Naive thymus-derived CD4-positive, alpha-beta T cell (primary cell): Measurements from ENCODE around the gene WIPF2. TPM values are rescaled to one million over a fixed set of nuclear protein-coding genes. Genes with fewer than 3 reads are reported as not detected.

ENCODE experiments used
- ATAC-seq: fragments of 150-1000 bp; cut with Tn5 transposase; 2 replicates; pipeline ENCODE4 v1.10.0; 2021; ENCODE audit warnings: mild to moderate bottlenecking, moderate library complexity
- CTCF ChIA-PET: fragments of 350-600 bp; sonication (Branson Sonifier 250); formaldehyde crosslinking; loops from one replicate; lab custom pipeline; 2021; ENCODE audit warnings: antibody characterized with exemption; lab: Charles Lee
- POLR2A ChIA-PET: fragments of 350-600 bp; sonication (Branson Sonifier 250); formaldehyde crosslinking; loops from one replicate; lab custom pipeline; 2021; ENCODE audit warnings: antibody characterized with exemption, inconsistent platforms; lab: Charles Lee
- DNase-seq, 9 donors: peaks; one replicate each; pipeline versions ENCODE4 v3.0.0 to v3.0.0-alpha.2; 2020 to 2022; ENCODE audit warnings: mixed read lengths in 1 of 9
- H3K27ac ChIP-seq: one replicate; pipeline ENCODE4 v1.7.0; 2013; ENCODE audit warnings: mild to moderate bottlenecking, low read depth, low read length, moderate library complexity
- H3K27me3 ChIP-seq, 2 donors: one replicate each; pipeline ENCODE4 v1.7.0; 2013; ENCODE audit warnings: low read length in 2 of 2, mild to moderate bottlenecking in 2 of 2, moderate library complexity in 2 of 2; ENCODE audit not compliant: control insufficient read depth in 2 of 2, insufficient read depth in 2 of 2
- H3K36me3 ChIP-seq, 3 experiments: 1 replicate in 2 of 3; 2 replicates in 1 of 3; pipeline ENCODE4 v1.7.0; 2013; ENCODE audit warnings: low read length in 3 of 3, mild to moderate bottlenecking in 3 of 3, moderate library complexity in 1 of 3; ENCODE audit not compliant: insufficient read depth in 3 of 3, control insufficient read depth in 2 of 3
- H3K4me1 ChIP-seq, 2 donors: one replicate each; pipeline ENCODE4 v1.7.0; 2013; ENCODE audit warnings: low read length in 2 of 2, mild to moderate bottlenecking in 2 of 2, moderate library complexity in 1 of 2; ENCODE audit not compliant: control insufficient read depth in 2 of 2, insufficient read depth in 2 of 2
- H3K4me3 ChIP-seq: 2 replicates; pipeline ENCODE4 v1.7.0; 2013; ENCODE audit warnings: mild to moderate bottlenecking, low read length
- H3K9me3 ChIP-seq, 3 experiments: 1 replicate in 2 of 3; 2 replicates in 1 of 3; pipeline ENCODE4 v1.7.0; 2013; ENCODE audit warnings: low read length in 3 of 3; ENCODE audit not compliant: control insufficient read depth in 2 of 3
- H3K27ac Mint-ChIP-seq, 9 donors: one replicate each; pipeline ENCODE4 v1.8.0; 2020 to 2022; ENCODE audit warnings: mixed read lengths in 9 of 9, mild to moderate bottlenecking in 8 of 9, moderate library complexity in 5 of 9, inconsistent platforms in 2 of 9
- H3K27me3 Mint-ChIP-seq, 5 donors: one replicate each; pipeline ENCODE4 v1.8.0; 2021 to 2022; ENCODE audit warnings: mixed read lengths in 5 of 5, mild to moderate bottlenecking in 1 of 5
- H3K36me3 Mint-ChIP-seq, 5 donors: one replicate each; pipeline ENCODE4 v1.8.0; 2020 to 2022; ENCODE audit warnings: mixed read lengths in 5 of 5, mild to moderate bottlenecking in 3 of 5, inconsistent platforms in 1 of 5
- H3K4me1 Mint-ChIP-seq, 7 donors: one replicate each; pipeline ENCODE4 v1.8.0; 2020 to 2022; ENCODE audit warnings: mixed read lengths in 7 of 7, mild to moderate bottlenecking in 3 of 7, inconsistent platforms in 1 of 7
- H3K4me3 Mint-ChIP-seq, 10 donors: one replicate each; pipeline ENCODE4 v1.8.0; 2020 to 2022; ENCODE audit warnings: mild to moderate bottlenecking in 10 of 10, mixed read lengths in 10 of 10, moderate library complexity in 6 of 10, inconsistent platforms in 2 of 10
- H3K9me3 Mint-ChIP-seq, 11 donors: one replicate each; pipeline ENCODE4 v1.8.0; 2020 to 2022; ENCODE audit warnings: mixed read lengths in 11 of 11, mild to moderate bottlenecking in 4 of 11, inconsistent platforms in 1 of 11, moderate library complexity in 1 of 11
- intact Hi-C, 2 donors: fragments of 100-400 bp; cut with micrococcal nuclease; formaldehyde crosslinking; loops; one replicate each; pipeline ENCODE4 v1.15.1; 2023
- polyA plus RNA-seq, 2 donors: library from polyadenylated mRNA; unstranded; fragments of 300-500 nt; fragmentation: Illumina TruSeq; gene quantifications; one replicate each; pipeline ENCODE4 v1.2.3, GENCODE V29; 2021
- total RNA-seq, 6 experiments: library from RNA in 5 of 6; stranded (reverse) in 5 of 6; gene quantifications; 1 replicate in 5 of 6; 2 replicates in 1 of 6; pipeline ENCODE4 v1.2.3 and lab custom pipeline; 2021 to 2026

The WIPF2 gene
- total and polyA plus RNA-seq, 7 experiments from 2014 or later: 5.0 to 31.8 (median 25.2) TPM

GRCh38 chr17:40312131-40312731 is 93.1 kb downstream of the WIPF2 start:
- DNase-seq (no peak), ATAC-seq (no peak)
- H3K27ac ChIP-seq: no peak overlapping the region
- H3K27me3 Mint-ChIP-seq: no peaks in the 10 kb centered on the region
- no peaks in the 10 kb centered on the region for H3K36me3 ChIP-seq
- H3K36me3 Mint-ChIP-seq: no peaks in the 10 kb centered on the region
- no peaks in the 10 kb centered on the region for H3K9me3 ChIP-seq
- peak overlapping the region in 1 of 9 donors; percentile 41 for H3K27ac Mint-ChIP-seq
- intact Hi-C loops: no loop called here
- H3K9me3 Mint-ChIP-seq: no peaks in the 10 kb centered on the region
- H3K27me3 ChIP-seq: no peaks in the 10 kb centered on the region
- POLR2A ChIA-PET: interaction anchor here (28.4 kb wide), 1 partner anchor 20 kb away, joined by 742 read pairs; no protein-coding TSS in a partner anchor
- CTCF ChIA-PET: interaction anchor here (1.1 to 12.4 kb wide), 2 partner anchors 10 to 41 kb away, joined by 6 to 87 read pairs; no protein-coding TSS in a partner anchor
- no peak overlapping the region for H3K4me3 Mint-ChIP-seq
- peaks cover 21 to 64% (median 35%) of the 10 kb centered on the region in 7 donors for H3K4me1 Mint-ChIP-seq
- peaks cover 44 to 78% of the 10 kb centered on the region in 2 donors for H3K4me1 ChIP-seq
- no peak overlapping the region for H3K4me3 ChIP-seq

- Mint-ChIP-seq H3K4me3 (no peak overlapping the region), H3K36me3 (no peaks in the 10 kb centered on the region), H3K27me3 (no peaks in the 10 kb centered on the region), H3K4me1 (peaks cover 29 to 72% (median 44%) of the 10 kb centered on the region in 7 donors), H3K27ac (peak overlapping the region in 3 of 9 donors; percentile 21 to 76 (median 51)), H3K9me3 (no peaks in the 10 kb centered on the region)
- DNase-seq (no peak), ATAC-seq (no peak)
- peaks cover 42 to 74% of the 10 kb centered on the region in 2 donors for H3K4me1 ChIP-seq
- H3K27me3 ChIP-seq: no peaks in the 10 kb centered on the region
- H3K27ac ChIP-seq: no peak overlapping the region
- H3K9me3 ChIP-seq: no peaks in the 10 kb centered on the region
- POLR2A ChIA-PET: interaction anchor here (28.4 kb wide), 1 partner anchor 19 kb away, joined by 742 read pairs; no protein-coding TSS in a partner anchor
- no peak overlapping the region for H3K4me3 ChIP-seq
- H3K36me3 ChIP-seq: no peaks in the 10 kb centered on the region
- intact Hi-C loops: no loop called here
- CTCF ChIA-PET: interaction anchor here (1.1 to 12.4 kb wide), 3 partner anchors 11 to 40 kb away, joined by 4 to 87 read pairs (median 6); no protein-coding TSS in a partner anchor
These were observed 94.0 kb downstream of the WIPF2 start for GRCh38 chr17:40312893-40313667.

- intact Hi-C loops: no loop called here
- Mint-ChIP-seq H3K27me3 (no peaks in the 10 kb centered on the region), H3K27ac (peak overlapping the region in 3 of 9 donors; percentile 72 to 76 (median 75)), H3K36me3 (peaks cover 0 to 1% (median 0%) of the 10 kb centered on the region in 5 donors), H3K4me3 (peak overlapping the region in 1 of 10 donors; percentile 13), H3K9me3 (no peaks in the 10 kb centered on the region), H3K4me1 (peaks cover 29 to 74% (median 46%) of the 10 kb centered on the region in 7 donors)
- DNase-seq (no peak), ATAC-seq (no peak)
- no peak overlapping the region for H3K27ac ChIP-seq
- H3K9me3 ChIP-seq: no peaks in the 10 kb centered on the region
- peaks cover 0 to 8% (median 0%) of the 10 kb centered on the region in 3 experiments for H3K36me3 ChIP-seq
- H3K4me3 ChIP-seq: no peak overlapping the region
- no peaks in the 10 kb centered on the region for H3K27me3 ChIP-seq
- ChIA-PET CTCF (interaction anchor here (1.1 to 12.4 kb wide), 3 partner anchors 10 to 40 kb away, joined by 4 to 87 read pairs (median 5); no protein-coding TSS in a partner anchor), POLR2A (interaction anchor here (28.4 kb wide), 1 partner anchor 18 kb away, joined by 742 read pairs; no protein-coding TSS in a partner anchor)
- peaks cover 33 to 66% of the 10 kb centered on the region in 2 donors for H3K4me1 ChIP-seq
These were observed 94.8 kb downstream of the WIPF2 start for GRCh38 chr17:40313668-40314583.

GRCh38 chr17:40314584-40314956 is 95.5 kb downstream of the WIPF2 start:
- intact Hi-C loops: no loop called here
- ChIA-PET POLR2A (interaction anchor here (28.4 to 34.9 kb wide), 2 partner anchors 1 to 17 kb away, joined by 742 read pairs; partner anchors contain the start of gene RARA), CTCF (interaction anchor here (1.1 to 12.4 kb wide), 4 partner anchors 9 to 39 kb away, joined by 4 to 87 read pairs (median 6); no protein-coding TSS in a partner anchor)
- Mint-ChIP-seq H3K27me3 (no peaks in the 10 kb centered on the region), H3K4me3 (peak overlapping the region in 1 of 10 donors; percentile 62), H3K36me3 (peaks cover 0 to 5% (median 0%) of the 10 kb centered on the region in 5 donors), H3K9me3 (no peaks in the 10 kb centered on the region), H3K4me1 (peaks cover 30 to 76% (median 44%) of the 10 kb centered on the region in 7 donors), H3K27ac (peak overlapping the region in 4 of 9 donors; percentile 38 to 75 (median 70))
- Histone ChIP-seq H3K36me3 (peaks cover 0 to 10% (median 0%) of the 10 kb centered on the region in 3 experiments), H3K9me3 (no peaks in the 10 kb centered on the region), H3K4me1 (peaks cover 27 to 68% of the 10 kb centered on the region in 2 donors), H3K4me3 (no peak overlapping the region), H3K27me3 (no peaks in the 10 kb centered on the region), H3K27ac (no peak overlapping the region)
- DNase-seq (peak in 3 of 9 donors; percentile 48 to 62 (median 61)), ATAC-seq (peak; percentile 35)

- Mint-ChIP-seq H3K27me3 (no peaks in the 10 kb centered on the region), H3K27ac (peak overlapping the region in 6 of 9 donors; percentile 42 to 75 (median 67)), H3K9me3 (no peaks in the 10 kb centered on the region), H3K4me1 (peaks cover 37 to 77% (median 50%) of the 10 kb centered on the region in 7 donors), H3K36me3 (peaks cover 0 to 9% (median 0%) of the 10 kb centered on the region in 5 donors), H3K4me3 (no peak overlapping the region)
- intact Hi-C loops: loop anchor here (5.0 kb wide), 2 partner anchors 102 to 193 kb away; partner anchors contain the start of genes MSL1 (in 1 of the 2) and TOP2A (in 1 of the 2)
- H3K36me3 ChIP-seq: peaks cover 0 to 10% (median 0%) of the 10 kb centered on the region in 3 experiments
- DNase-seq (no peak), ATAC-seq (no peak)
- no peak overlapping the region for H3K27ac ChIP-seq
- CTCF ChIA-PET: interaction anchor here (0.8 to 12.4 kb wide), 6 partner anchors 8 to 38 kb away, joined by 3 to 87 read pairs (median 4); no protein-coding TSS in a partner anchor
- H3K4me1 ChIP-seq: peaks cover 32 to 68% of the 10 kb centered on the region in 2 donors
- no peak overlapping the region for H3K4me3 ChIP-seq
- POLR2A ChIA-PET: interaction anchor here (0.5 to 34.9 kb wide), 4 partner anchors 0 to 239 kb away, joined by 3 to 742 read pairs (median 373); partner anchors contain the start of gene RARA
- no peaks in the 10 kb centered on the region for H3K27me3 ChIP-seq
- no peaks in the 10 kb centered on the region for H3K9me3 ChIP-seq
These were observed 96.1 kb downstream of the WIPF2 start for GRCh38 chr17:40315206-40315605.
